IMR-90 (cell line): ENCODE measurements around the gene PSMD1.

ENCODE experiments used
- CEBPB ChIP-seq: IDR thresholded peaks from 2 replicates; pipeline ENCODE4 v1.6.1; 2012; ENCODE audit warnings: low read depth, low read length, improper control_type of control experiment
- MAFK ChIP-seq: IDR thresholded peaks from 2 replicates; pipeline ENCODE4 v1.6.1; 2012; ENCODE audit warnings: low read depth, low read length, improper control_type of control experiment
- RAD21 ChIP-seq: IDR thresholded peaks from 2 replicates; pipeline ENCODE4 v1.6.1; 2012; ENCODE audit warnings: low read length, improper control_type of control experiment
- TF ChIP-seq, protein P1 (sequence below): conservative IDR thresholded peaks from 2 replicates; pipeline ENCODE4 v1.5.1; 2012; ENCODE audit warnings: mild to moderate bottlenecking, low read depth, low read length, improper control_type of control experiment
- TF ChIP-seq, protein P2 (sequence below): fragments of 150-350 bp; IDR thresholded peaks from 2 replicates; pipeline ENCODE4 v1.6.1; 2017; ENCODE audit warnings: mild to moderate bottlenecking, antibody characterized with exemption, low read length, low read depth

DNA sequence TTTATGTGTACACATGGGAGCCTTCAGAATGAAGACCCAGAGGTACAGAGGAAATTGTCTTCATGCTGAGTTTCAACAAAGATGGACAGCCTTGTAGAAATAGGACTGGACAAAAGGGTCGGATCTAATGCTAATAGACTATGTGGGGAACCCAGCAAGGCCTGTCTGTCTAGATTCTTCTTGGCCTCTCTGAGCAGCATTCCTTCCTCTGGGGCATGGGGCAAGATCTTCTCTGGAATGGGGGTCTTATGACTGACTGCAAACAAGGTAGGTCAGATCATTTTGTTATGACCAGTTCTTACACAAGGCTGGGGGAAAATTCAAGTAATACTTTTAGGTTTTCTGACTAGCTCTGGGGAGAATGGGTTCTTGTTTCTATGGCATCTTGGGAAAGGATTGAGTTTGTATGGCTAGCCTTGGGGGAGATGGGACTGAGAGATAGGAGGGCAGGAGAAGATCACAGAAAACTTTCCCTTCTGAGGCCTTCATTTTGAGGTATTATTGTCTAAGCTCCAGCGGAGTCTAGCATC lies 46.4 kb upstream of the PSMD1 start:
- TF ChIP-seq, protein P1, sequence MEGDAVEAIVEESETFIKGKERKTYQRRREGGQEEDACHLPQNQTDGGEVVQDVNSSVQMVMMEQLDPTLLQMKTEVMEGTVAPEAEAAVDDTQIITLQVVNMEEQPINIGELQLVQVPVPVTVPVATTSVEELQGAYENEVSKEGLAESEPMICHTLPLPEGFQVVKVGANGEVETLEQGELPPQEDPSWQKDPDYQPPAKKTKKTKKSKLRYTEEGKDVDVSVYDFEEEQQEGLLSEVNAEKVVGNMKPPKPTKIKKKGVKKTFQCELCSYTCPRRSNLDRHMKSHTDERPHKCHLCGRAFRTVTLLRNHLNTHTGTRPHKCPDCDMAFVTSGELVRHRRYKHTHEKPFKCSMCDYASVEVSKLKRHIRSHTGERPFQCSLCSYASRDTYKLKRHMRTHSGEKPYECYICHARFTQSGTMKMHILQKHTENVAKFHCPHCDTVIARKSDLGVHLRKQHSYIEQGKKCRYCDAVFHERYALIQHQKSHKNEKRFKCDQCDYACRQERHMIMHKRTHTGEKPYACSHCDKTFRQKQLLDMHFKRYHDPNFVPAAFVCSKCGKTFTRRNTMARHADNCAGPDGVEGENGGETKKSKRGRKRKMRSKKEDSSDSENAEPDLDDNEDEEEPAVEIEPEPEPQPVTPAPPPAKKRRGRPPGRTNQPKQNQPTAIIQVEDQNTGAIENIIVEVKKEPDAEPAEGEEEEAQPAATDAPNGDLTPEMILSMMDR, result no peak
- TF ChIP-seq CEBPB, result no peak
- TF ChIP-seq, protein P2, sequence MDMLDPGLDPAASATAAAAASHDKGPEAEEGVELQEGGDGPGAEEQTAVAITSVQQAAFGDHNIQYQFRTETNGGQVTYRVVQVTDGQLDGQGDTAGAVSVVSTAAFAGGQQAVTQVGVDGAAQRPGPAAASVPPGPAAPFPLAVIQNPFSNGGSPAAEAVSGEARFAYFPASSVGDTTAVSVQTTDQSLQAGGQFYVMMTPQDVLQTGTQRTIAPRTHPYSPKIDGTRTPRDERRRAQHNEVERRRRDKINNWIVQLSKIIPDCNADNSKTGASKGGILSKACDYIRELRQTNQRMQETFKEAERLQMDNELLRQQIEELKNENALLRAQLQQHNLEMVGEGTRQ, result no peak
- no peak for TF ChIP-seq RAD21
- no peak for TF ChIP-seq MAFK
